Fibroblast of skin of right quadriceps (primary cell): ENCODE measurements around the gene LMNTD2.
"Not testable (repeated sequence)": the region's sequence is repeated elsewhere in the genome, so short reads cannot be mapped to it uniquely, and the experiment has no call there.

Experiments
- DNase-seq: peaks from one replicate; pipeline ENCODE4 v3.0.0-alpha.2; 2013

LMNTD2 gene

GRCh38 chr11:587546-587945, 27.0 kb upstream of the LMNTD2 start:
- DNase-seq, result no peak

- no peak for DNase-seq
Observed at GRCh38 chr11:586376-587316, 26.1 kb upstream of the LMNTD2 start.

GRCh38 chr11:584287-584686, 23.7 kb upstream of the LMNTD2 start:
- DNase-seq, result no peak

GRCh38 chr11:581752-582151, 21.2 kb upstream of the LMNTD2 start:
- no peak for DNase-seq

DNA sequence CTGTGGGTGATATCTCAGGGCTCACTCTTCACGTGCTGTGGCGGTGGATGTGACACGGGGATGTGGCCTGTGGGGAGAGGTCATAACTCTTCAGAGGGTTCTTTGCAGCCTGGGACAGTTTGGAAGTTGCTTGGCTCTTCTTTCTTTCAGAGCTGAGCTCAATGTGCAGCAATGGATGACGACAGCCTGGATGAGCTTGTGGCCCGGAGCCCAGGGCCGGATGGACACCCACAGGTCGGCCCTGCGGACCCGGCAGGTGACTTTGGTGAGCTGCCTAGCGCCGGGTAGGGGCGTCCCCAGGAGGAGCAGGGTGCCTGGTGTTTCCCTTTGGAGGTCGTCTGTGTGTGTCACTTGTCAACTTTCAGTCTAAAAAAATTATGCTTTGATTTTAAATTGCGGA, 20.8 kb upstream of the LMNTD2 start:
- DNase-seq, result no peak

DNA sequence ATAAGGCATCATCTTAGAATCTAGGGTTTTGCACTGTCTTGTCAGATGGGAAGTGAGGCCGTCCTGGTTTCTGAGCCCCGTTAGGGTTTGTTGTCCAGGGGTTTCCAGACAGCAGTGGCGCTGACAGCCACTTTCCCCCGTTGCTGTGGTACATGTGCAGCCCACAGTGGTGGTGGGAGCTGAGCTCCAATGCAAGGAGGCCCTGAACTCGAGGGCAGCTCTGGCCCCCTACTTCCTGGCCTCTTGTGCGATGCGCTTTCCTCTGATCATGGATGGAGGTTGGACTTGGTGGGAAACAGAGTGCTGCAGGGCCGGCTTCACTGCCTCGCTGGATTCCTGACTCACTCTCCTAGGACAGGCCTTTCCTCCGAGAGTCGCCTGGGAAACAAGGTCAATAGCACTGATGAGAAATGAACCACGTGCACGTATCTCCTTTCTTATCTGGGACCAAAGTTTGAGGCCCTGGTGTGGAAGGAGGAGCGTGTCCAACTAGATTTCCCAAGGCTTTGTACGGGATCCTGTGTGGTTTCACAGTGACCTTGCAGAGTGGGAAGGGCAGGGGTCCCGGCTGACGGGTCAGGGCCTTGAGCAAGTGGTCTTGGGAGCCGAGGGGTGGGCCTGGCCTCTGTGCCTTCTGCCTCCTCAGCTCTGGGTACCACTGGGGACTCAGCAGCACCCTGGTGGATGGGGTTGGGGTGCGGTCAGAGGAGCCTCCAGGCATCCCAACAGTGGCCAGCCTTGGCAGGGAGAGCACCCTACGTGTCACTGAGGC, 19.5 kb upstream of the LMNTD2 start:
- no peak for DNase-seq

GRCh38 chr11:578276-579035, 17.9 kb upstream of the LMNTD2 start:
- DNase-seq, result no peak

DNA sequence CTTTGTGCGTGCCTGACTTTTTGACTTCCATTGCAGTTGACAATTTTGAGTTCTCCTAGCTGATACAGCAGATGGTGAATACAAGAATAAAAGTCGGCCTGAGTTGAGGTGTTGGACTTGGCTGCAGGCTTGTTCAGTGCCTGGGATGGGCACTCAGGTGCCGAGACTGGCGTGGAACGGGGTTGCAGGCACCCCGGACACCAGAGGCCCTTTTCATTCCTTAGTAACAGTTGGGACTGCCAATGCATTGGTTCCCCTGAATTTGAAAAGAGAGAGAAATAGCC, 17.0 kb upstream of the LMNTD2 start:
- DNase-seq, result no peak

DNA sequence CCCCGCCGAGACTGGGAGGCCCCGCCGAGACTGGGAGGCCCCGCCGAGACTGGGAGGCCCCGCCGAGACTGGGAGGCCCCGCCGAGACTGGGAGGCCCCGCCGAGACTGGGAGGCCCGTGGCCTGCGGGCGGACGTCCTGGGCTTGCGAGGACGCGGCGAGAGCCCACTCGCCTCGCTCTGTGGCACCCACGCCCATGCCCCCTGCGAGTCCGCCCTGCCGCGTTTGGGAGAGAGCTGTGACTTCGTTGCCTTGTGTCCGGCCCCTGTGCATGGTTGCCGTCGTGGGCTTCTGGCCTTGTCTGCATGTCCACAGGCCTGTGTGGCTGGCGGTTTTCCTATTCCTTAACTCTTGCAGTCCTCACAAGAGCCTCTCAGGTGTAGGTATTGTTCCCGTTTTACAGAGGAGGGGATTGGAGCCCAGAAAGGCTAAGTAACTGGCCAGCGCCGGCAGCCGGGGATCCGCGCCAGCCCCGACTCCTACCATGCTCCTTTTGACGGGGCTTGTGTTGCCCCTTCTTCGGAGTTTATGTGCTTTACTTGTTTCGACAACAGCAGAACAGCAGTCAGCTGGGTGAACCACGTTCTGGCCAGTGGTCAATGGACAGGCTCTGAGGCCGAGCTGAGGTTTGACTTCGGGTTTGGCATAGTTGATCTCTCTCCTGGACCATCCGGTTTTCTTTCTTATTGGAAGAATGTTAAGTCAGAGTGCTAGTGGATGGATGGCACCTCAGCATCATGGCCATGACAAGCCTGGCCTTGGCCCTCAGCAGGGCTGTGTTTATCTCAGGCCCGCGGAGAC, 16.5 kb upstream of the LMNTD2 start:
- DNase-seq, result no peak

GRCh38 chr11:575996-576768, 15.6 kb upstream of the LMNTD2 start, which contains the start of gene PHRF1:
TSS of gene PHRF1 (plus strand) at chr11:576470. CDS start at chr11:581513, 5,043 bp downstream.
- peak; percentile 94 for DNase-seq

DNA sequence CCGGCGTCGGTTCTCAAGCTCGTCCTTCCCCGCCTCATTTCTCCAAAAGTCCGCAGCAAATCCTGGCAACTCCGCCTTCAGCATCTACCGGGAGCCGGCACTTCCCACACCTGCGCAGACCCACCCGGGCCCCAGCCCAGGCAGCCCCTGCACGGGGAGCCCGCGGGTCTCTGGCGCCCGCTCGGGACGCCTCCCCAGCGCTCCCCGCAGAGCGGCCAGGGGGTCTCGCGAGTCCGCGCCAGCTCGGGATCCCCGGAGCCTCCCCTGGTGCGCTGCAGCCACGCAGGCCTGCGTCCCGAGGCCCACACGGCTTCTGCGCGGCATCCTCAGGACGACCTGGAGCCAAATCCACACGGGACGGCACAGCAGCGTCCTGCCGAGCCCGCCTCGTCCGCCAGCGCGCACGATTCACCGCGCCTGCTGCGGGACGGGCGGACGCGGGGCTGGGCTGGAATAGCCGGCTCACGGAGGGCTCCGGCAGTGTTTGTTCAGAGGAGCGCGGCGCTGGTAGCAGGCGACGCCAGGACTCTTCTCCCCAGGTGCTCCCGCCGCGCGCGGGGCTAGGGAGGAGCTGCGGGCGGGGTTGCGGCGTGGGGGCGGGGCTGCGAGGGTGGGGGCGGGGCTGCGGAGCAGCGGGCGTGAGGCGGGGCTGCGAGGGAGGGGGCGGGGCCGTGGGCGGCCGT, 14.9 kb upstream of the LMNTD2 start:
- DNase-seq, result no peak

GRCh38 chr11:574632-575312, 14.2 kb upstream of the LMNTD2 start:
- DNase-seq, result no peak

- not testable (repeated sequence) for DNase-seq
Observed at GRCh38 chr11:574031-574570, 13.6 kb upstream of the LMNTD2 start.

GRCh38 chr11:573146-573759, 12.7 kb upstream of the LMNTD2 start:
- no peak for DNase-seq

GRCh38 chr11:571802-572185, 11.3 kb upstream of the LMNTD2 start:
- DNase-seq, result no peak

DNA sequence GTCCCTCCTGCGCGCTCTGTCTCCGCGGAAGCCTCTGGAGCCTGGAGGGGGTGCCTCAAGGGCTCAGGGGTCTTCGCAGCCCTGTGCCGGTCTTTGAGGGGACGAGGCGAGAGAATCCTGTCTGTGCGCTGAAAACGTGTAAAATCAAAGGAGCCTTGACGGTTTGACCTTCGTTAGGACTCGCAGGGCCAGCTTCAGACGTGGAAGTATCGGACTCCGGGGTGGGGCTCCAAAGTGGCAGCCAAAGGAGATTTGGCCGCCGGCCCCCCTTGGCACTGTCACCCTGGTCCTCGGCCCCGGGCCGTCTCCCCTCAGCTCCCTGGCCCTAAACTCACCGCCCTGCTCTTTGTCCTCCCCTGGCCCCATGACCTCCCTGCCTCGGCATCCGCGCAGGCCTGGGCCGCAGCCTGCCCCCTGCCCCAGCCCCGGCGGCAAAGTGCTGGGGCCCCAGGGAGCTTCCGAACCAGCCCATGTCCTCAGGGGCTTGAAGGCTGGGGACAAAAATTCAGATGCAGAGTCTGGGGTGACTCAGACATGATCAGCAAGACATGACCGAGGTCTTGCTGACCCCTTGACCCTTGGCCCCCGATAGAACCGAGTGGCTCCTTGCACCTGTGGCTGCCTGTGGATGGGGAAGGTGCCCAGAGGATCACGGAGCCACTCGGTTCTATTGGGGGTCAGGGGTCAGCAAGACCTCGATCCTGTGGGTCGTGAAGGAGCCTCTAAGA, 8.8 kb upstream of the LMNTD2 start:
- DNase-seq, result no peak

GRCh38 chr11:568306-569157, 8.0 kb upstream of the LMNTD2 start:
- DNase-seq, result peak; percentile 96
